Peyer's patch (tissue), 4 donors: ENCODE data around the gene MED1. TPM values are rescaled to one million over a fixed set of nuclear protein-coding genes. Genes with fewer than 3 reads are reported as not detected.
"Not testable (repeated sequence)": the region's sequence is repeated elsewhere in the genome, so short reads cannot be mapped to it uniquely, and the experiment has no call there.

Experiments used
- DNase-seq, 3 donors: peaks; one replicate each; pipeline ENCODE4 v3.0.0-alpha.2; 2017 to 2019
- H3K27ac ChIP-seq, 4 donors: fragments of 200-600 bp; sonication (generic); one replicate each; pipeline ENCODE4 v1.5.1; 2016 to 2019
- H3K27me3 ChIP-seq, 2 donors: fragments of 200-600 bp; sonication (generic); one replicate each; pipeline ENCODE4 v1.5.1; 2019
- H3K36me3 ChIP-seq, 3 donors: fragments of 200-600 bp; sonication (generic); one replicate each; pipeline ENCODE4 v1.5.1; 2016 to 2019
- H3K4me1 ChIP-seq, 4 donors: fragments of 200-600 bp; sonication (generic); one replicate each; pipeline ENCODE4 v1.5.1; 2016 to 2019
- H3K4me3 ChIP-seq, 4 donors: fragments of 200-600 bp; sonication (generic); 1 replicate in 3 of 4; 2 replicates in 1 of 4; pipeline ENCODE4 v1.5.1; 2016 to 2019; ENCODE audit warnings: mild to moderate bottlenecking in 1 of 4
- H3K9me3 ChIP-seq, 4 donors: fragments of 200-600 bp; sonication (generic); one replicate each; pipeline ENCODE4 v1.5.1; 2016 to 2019; ENCODE audit warnings: mild to moderate bottlenecking in 1 of 4
- POLR2A ChIP-seq, 2 donors: fragments of 450-650 bp; IDR thresholded peaks; one replicate each; pipeline ENCODE4 v1.5.1; 2017; ENCODE audit warnings: antibody characterized with exemption in 2 of 2, mild to moderate bottlenecking in 2 of 2, moderate library complexity in 2 of 2
- total RNA-seq, 4 donors: library from RNA; depleted of rRNA; stranded (reverse); fragments of >200 nt; gene quantifications; one replicate each; pipeline ENCODE4 v1.1.0, GENCODE V29; 2016
- TF ChIP-seq, protein P1 (sequence below), 6 experiments: fragments of 450-650 bp in 4 of 6; fragments of 200-600 bp in 2 of 6; sonication (generic) in 1 of 6; IDR thresholded peaks; one replicate each; pipeline ENCODE4 v1.5.1; 2017 to 2019; ENCODE audit warnings: antibody characterized with exemption in 6 of 6, mild to moderate bottlenecking in 3 of 6, moderate library complexity in 1 of 6

MED1 gene
- total RNA-seq, 4 donors from 2014 or later, result 22.5 to 41.0 (median 36.8) TPM

DNA sequence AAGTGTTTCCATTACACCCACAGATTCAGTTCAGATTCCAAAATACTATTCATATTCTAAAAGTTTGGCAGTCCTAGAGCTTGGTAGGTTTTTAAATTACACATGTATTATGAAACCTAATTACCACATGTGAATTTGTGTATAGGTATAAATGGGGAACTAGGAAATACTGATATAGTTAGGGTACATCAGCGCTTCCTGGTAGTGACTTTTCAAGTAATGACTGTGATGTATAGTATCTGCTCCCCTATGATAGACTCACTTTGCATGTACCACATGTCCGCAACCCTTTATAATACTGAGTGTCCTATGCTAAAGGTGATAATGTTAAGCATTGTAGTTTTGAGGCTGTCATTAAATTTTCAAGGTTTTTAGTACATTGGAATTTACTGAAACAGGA is 33.1 kb upstream of the MED1 start:
- Histone ChIP-seq H3K36me3 (peaks cover 0 to 12% (median 0%) of the 10 kb centered on the region in 3 donors), H3K9me3 (no peaks in the 10 kb centered on the region), H3K4me3 (no peak overlapping the region), H3K4me1 (no peaks in the 10 kb centered on the region), H3K27me3 (no peaks in the 10 kb centered on the region), H3K27ac (no peak overlapping the region)
- TF ChIP-seq POLR2A (IDR thresholded peaks at IDR 0.05), result no peak
- TF ChIP-seq, protein P1, sequence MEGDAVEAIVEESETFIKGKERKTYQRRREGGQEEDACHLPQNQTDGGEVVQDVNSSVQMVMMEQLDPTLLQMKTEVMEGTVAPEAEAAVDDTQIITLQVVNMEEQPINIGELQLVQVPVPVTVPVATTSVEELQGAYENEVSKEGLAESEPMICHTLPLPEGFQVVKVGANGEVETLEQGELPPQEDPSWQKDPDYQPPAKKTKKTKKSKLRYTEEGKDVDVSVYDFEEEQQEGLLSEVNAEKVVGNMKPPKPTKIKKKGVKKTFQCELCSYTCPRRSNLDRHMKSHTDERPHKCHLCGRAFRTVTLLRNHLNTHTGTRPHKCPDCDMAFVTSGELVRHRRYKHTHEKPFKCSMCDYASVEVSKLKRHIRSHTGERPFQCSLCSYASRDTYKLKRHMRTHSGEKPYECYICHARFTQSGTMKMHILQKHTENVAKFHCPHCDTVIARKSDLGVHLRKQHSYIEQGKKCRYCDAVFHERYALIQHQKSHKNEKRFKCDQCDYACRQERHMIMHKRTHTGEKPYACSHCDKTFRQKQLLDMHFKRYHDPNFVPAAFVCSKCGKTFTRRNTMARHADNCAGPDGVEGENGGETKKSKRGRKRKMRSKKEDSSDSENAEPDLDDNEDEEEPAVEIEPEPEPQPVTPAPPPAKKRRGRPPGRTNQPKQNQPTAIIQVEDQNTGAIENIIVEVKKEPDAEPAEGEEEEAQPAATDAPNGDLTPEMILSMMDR (IDR thresholded peaks at IDR 0.05), result no peak
- DNase-seq, result no peak

DNA sequence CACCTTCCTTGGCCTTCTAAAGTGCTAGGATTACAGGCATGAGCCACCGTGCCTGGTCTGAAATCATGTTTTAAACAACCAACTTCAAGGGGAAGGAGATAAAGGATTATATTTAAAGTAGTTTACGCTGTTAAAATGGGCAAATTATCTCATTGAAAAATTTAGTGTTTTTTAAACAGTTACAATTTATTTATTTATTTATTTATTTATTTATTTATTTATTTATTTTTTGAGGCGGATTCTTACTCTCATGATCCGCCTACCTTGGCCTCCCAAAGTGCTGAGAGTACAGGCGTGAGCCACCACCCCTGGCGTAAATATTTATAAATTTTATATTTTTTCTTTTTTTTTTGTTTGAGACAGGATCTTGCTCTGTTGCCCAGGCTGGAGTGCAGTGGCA is 32.4 kb upstream of the MED1 start:
- Histone ChIP-seq H3K4me3 (no peak overlapping the region), H3K27ac (no peak overlapping the region), H3K4me1 (no peaks in the 10 kb centered on the region), H3K36me3 (peaks cover 0 to 8% (median 0%) of the 10 kb centered on the region in 3 donors), H3K27me3 (no peaks in the 10 kb centered on the region), H3K9me3 (no peaks in the 10 kb centered on the region)
- no peak for DNase-seq
- TF ChIP-seq POLR2A (IDR thresholded peaks at IDR 0.05), result no peak
- TF ChIP-seq, protein P1 (IDR thresholded peaks at IDR 0.05), result no peak

DNA sequence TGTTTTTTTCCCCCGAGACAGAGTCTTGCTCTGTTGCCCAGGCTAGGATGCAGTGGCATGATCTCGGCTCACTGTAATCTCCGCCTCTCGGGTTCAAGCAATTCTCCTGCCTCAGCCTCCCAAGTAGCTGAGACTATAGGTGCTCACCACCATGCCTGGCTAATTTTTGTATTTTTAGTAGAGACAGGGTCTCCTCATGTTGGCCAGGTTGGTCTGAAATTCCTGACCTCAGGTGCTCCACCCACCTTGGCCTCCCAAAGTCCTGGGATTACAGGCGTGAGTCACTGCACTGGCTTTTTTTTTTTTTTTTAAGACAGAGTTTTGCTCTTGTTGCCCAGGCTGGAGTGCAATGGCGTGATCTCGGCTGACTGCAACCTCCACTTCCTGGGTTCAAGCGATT is 28.6 kb upstream of the MED1 start:
- H3K9me3 ChIP-seq, result not testable (repeated sequence)

DNA sequence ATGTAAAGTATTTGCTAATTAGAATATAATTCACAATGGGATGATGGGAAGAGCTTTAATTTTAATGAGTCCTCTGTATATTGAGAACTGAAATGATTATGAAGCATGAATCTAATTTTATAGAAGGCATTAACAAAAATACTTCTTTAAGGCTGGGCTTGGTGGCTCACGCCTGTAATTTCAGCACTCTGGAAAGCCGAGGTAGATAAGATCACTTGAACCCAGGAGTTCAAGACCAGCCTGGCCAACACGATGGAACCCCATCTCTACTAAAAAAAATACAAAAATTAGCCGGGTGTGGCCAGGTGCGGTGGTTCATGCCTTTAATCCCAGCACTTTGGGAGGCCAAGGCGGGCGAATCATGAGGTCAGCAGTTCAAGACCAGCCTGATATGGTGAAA is 22.2 kb upstream of the MED1 start:
- H3K27ac ChIP-seq, result no peak overlapping the region
- no peak overlapping the region for H3K4me3 ChIP-seq
- peaks cover 0 to 75% (median 0%) of the 10 kb centered on the region in 3 donors for H3K36me3 ChIP-seq
- no peaks in the 10 kb centered on the region for H3K9me3 ChIP-seq
- no peak for DNase-seq
- H3K4me1 ChIP-seq, result no peaks in the 10 kb centered on the region
- TF ChIP-seq, protein P1 (IDR thresholded peaks at IDR 0.05), result no peak
- TF ChIP-seq POLR2A (IDR thresholded peaks at IDR 0.05), result no peak
- no peaks in the 10 kb centered on the region for H3K27me3 ChIP-seq

More for the DNA sequence above, 28.6 kb upstream of the MED1 start:
- not testable (repeated sequence) for H3K4me1 ChIP-seq, DNase-seq, H3K4me3 ChIP-seq, H3K27me3 ChIP-seq, H3K27ac ChIP-seq
- peaks cover 0 to 34% (median 0%) of the 10 kb centered on the region in 3 donors for H3K36me3 ChIP-seq

DNA sequence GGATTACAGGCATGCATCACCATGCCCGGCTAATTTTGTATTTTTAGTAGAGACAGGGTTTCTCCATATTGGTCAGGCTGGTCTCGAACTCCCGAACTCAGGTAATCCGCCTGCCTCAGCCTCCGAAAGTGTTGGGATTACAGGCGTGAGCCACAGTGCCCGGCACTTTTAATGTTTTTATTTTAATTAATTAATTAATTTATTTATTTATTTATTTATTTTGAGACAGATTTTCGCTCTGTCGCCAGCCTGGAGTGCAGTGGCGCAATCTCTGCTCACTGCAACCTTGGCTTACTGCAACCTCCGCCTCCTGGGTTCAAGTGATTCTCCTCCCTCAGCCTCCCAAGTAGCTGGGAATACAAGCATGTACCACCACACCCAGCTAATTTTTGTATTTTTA is 17.5 kb upstream of the MED1 start:
- Histone ChIP-seq H3K4me1 (peaks cover 0 to 24% (median 7%) of the 10 kb centered on the region in 4 donors), H3K36me3 (peaks cover 0 to 46% (median 0%) of the 10 kb centered on the region in 3 donors)
- H3K27ac ChIP-seq, H3K27me3 ChIP-seq, DNase-seq, H3K9me3 ChIP-seq, H3K4me3 ChIP-seq: not testable (repeated sequence)

GRCh38 chr17:39464639-39465181 is 13.6 kb upstream of the MED1 start:
- H3K4me1 ChIP-seq, result peaks cover 0 to 26% (median 7%) of the 10 kb centered on the region in 4 donors
- not testable (repeated sequence) for H3K9me3 ChIP-seq, H3K27ac ChIP-seq, H3K27me3 ChIP-seq
- DNase-seq, result peak in 1 of 3 donors; percentile 37
- peak overlapping the region in 2 of 4 donors; percentile 83 to 91 for H3K4me3 ChIP-seq
- peaks cover 0 to 15% (median 0%) of the 10 kb centered on the region in 3 donors for H3K36me3 ChIP-seq

GRCh38 chr17:39462631-39463375 is 11.7 kb upstream of the MED1 start:
- DNase-seq, result peak in 2 of 3 donors; percentile 46 to 56
- Histone ChIP-seq H3K9me3 (no peaks in the 10 kb centered on the region), H3K27me3 (no peaks in the 10 kb centered on the region), H3K27ac (peak overlapping the region in 3 of 4 donors; percentile 96 to 99 (median 99)), H3K4me3 (peak overlapping the region; percentile 78 to 91 (median 83)), H3K4me1 (peaks cover 0 to 26% (median 7%) of the 10 kb centered on the region in 4 donors), H3K36me3 (peaks cover 0 to 3% (median 0%) of the 10 kb centered on the region in 3 donors)
- TF ChIP-seq, protein P1 (IDR thresholded peaks at IDR 0.05), result no peak
- TF ChIP-seq POLR2A (IDR thresholded peaks at IDR 0.05), result no peak
